Hematopoietic multipotent progenitor cell treated with erythropoietin and hydrocortisone succinate and interleukin-3 and kit ligand, for 8 days (in vitro differentiated cells): ENCODE data around the gene PCTP.

Experiments
- DNase-seq: peaks from one replicate; pipeline ENCODE4 v3.0.0-alpha.2; 2015

The PCTP gene

DNA sequence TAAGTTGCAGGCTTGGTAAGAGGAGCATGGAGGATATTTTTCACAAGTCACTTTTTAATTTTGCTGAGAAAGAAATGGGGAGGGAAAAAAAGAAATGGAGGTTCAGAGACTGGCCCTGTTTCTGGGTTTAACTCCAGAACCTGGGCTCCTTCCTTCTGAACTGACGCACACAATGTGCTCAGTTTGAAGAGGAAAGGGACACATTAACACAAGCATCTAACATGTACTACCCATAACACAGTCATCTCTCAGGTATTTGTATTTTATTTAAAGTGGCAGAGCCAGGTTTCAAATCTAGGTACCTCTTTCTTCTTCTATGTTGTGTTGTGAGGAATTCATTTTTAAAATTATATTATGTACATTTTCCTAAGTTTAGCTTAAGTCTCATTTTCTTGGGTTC is 22.9 kb upstream of the PCTP start:
- no peak for DNase-seq

DNA sequence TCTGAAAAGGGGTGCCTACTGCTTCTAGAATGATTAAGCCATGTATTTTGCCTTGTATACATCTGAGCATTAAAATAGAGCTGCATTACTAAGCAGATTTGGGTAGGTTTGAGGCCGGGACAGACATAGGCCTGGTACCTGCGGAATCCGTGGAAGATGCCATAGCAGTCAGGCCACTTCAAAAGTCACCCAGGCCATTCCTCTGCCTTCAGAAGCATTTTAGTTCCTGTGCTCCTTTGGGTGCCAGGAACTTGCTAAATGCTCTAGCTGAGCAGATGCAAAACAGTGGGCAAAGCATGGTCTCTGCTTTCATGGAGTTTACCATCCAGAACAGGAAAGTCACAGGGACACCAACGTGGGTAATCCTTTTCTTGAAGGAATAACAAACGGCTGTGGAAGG is 22.5 kb upstream of the PCTP start:
- no peak for DNase-seq

DNA sequence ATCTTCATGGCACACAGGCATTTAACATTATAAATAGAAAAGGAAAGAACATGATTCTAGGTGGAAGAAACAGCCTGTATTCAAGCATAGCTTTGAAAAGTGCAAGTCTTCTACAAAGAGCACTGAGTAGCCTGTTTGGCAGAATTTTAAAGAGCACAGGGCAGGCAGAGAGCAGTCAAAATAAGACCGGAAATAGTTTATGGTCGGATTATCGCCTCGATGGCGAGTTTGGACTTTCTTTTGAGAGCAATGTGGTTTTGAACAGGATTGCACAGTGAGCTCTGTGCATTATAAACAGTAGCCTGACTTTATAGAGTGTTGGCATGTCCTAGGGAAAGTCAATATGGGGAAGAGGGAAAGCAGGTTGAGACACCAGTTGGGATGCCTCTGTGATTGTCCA is 22.0 kb upstream of the PCTP start:
- no peak for DNase-seq

DNA sequence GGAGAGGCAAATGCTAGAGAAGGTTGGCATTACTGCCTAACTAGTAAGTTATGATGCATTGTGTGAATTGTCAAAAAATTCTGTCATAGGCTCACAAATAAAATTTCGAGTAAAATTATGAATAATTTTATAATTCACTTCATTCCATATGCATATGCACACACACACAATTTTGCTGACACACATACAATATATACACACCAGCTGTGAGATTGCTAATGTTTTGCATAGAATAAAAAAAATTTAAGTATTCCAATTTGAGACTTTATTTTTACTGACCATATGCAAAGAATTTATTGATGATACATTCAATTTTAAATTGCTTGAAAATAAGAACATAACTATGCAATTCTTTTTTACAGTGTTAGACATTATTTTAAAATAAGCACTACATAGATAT is 21.4 kb upstream of the PCTP start:
- no peak for DNase-seq

DNA sequence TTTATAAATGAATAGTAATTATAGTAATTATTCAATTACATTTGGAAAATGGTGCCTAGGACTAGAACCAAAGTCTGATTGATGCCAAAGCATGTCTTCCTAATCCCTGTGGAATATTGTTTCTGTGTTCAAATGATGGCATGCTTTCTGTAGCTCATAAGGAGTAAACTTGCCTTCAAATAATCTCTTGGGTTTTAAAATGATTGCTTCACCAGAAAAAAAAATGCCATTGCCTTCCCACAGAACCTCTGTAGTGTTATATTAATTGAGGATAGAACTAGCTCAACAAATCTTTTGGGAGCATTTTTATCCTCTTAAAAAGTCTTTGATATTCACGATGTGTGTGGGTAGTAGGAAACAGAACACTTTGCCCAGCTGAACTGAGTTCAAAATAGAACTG is 20.5 kb upstream of the PCTP start:
- DNase-seq, result no peak

DNA sequence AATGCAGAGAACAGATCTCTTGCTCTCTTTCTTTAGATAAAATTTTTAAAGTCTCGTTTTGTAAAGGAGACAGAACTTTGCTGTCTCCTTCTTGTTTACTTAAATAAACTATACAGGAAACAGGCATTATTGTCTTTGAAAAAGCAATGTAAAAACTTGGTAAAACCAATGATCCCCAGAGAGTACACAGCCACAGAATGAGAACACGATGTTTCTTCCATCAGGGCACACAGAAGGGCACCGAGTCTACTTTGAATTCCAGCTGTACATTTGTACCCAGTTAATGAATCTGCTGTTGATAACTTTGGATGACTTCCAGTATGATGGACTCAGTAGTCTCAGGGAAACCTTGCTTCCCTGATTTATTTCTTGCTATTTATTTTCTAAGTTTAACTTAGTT is 20.0 kb upstream of the PCTP start:
- DNase-seq, result no peak

DNA sequence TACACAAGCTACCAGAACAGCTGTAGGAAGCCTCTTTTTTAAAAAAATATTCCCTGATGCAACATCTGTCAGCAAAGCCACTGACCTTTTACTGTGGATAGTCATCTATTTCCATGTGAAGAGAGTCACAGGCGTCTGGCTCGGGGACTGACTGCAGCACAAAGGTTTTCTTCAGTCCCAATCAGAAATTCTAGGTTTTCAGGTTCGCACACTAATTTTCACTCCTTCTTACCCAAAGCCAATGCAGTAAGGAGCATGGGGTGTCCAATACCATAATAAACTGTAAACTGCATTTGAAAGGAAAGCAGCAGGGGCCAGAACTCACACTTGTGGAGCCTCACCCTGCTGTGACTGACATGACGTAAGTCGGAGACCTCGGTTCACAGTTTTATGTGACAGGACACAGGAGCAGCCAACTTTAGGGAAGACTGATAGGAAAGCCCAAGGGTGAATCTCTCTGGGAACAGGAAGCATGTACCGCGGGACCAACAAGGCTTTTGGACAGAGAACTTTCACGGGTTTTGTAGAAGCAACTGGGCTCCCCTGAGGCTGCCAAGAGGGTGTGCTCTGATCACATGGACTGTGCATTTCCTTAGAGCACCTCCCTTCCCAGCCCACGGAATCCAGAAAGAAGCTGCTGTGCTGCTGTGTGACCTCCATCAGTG is 19.1 kb upstream of the PCTP start:
- no peak for DNase-seq

DNA sequence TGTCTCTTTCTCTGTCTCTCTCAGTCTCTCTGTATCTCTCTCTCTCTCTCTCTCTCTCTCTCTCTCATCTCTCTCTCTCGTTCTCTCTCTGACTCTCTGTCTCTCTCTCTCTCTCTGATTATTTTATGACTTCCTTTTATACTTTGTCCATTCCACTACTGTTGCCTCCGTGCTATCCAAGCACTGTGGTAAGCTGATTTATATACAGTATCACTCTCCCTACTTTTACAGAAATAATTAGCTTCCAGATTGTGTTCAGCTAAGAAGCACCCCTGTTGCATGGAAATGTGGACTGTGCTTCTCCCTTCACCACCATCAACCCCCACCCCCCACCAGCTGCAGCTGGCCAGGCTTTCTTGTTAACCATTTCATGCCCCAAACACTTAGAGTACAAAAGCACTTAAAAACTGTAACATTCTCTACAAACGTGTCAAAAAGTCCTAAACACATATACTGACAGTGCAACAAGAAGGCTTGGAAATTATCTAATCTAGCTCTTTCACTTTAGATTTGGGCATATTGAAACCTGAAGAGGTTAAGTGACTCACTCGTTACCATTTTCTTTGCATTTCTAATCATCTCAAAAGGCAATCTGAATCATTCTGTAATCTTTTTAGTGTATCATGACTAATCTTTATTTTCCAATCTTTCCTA is 16.6 kb upstream of the PCTP start:
- no peak for DNase-seq

DNA sequence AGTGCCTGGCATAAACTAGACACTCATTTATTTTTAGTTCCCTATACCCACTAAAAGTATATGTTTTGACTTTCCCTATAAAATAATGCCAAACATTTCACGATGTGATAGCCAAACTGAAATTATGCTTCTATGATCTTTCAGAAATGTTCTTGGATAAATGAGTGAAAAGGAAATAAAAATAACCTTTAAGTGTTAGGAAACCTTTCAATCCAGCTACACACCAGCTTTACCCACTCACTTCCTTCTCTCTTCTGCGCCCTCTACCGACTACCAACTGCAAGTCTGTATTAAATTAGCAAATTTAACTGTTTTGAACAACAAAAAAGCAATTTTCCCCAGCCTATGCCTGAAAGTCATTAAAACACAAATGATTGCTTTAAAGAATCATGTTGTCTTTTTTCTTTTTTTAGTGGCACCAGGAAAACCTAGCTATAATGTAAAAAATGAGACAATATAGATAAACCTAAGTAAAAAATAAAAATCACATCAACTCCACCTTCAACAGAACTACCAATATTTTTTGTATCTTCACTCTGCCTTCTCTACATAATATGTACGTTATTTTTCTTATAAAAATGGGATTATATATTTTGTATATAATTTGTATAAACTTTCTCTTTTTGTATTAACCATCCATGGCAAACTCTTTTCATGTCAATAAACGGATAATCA is 15.0 kb upstream of the PCTP start:
- DNase-seq, result peak; percentile 69

DNA sequence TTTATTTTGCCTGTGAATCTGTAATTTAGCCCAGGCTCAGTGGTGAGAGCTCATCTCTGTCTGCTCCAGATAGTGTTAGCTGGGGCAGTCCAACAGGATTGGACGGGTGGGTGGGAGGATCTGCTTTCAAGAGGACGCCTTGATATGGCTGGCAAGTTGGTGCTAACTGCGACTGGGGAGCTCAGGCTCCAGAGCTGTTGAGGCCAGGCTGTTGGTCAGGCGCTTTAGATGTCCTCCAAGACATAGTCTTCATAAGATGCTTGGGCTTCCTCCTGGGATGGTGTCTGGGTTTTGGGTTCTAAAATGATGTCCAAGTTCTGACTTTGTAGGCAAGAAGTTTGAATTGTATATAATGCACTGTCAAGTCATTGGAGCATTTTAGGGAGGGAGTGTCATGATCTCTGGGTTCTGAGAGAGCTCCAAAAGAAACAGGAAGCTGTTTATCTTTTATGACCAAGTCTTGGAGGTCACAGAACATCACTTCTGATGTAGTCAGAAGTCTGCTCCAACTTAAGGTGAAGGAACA is 12.8 kb upstream of the PCTP start:
- DNase-seq, result peak; percentile 55

DNA sequence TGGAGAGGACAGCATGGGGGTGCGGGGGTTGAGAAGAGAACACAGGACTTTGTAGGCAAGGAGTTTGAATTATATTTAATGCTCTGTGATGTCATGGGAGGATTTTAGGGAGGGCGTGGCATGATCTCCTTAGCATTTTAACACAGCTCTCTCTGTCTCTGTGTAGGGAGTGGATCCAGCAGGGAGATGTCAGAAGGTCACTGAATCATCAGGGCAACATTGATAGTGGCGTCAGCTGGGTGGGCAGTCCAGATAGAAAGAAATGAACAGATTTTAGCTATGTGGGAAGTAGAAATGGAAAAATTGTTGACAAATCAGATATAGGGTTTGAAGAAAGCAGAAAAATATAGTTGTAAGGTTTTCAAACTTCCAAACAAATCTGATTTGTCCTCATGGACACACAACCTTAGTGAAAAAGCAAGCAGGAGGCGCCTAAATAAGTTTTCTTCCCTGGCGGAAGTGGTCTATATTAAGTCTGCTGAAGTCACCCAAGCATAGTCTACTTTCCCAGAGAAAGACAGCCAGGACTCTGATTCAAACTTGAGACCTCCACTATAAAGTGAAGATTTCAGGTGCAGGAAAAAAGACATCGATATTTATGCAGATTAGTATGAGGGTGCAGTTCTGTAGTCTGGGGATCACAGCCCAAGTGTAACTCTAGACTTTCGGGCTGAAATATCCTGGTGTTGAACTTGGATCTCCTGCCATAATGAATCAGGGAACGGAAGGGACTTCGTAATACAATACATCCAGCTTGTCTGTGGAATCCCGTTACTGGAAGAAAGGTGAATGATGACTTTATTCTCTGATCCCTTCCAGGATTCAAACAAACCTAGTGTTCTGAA is 10.1 kb upstream of the PCTP start:
- DNase-seq, result no peak

DNA sequence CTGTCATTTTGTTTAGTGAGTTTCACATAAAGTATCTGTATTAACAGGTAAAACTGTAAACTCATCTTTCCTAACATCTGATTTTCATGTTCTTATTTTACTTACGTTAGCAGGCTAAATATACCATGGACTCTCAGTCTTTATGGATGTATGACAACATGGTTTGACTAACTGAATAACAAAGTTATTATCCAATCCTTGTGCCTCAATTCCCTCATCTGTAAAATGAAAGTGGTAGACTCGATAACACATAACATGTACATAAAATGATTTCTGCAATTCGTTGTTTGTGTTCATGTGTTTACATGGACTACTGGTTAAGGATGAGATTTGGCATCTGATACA is 9.5 kb upstream of the PCTP start:
- no peak for DNase-seq

DNA sequence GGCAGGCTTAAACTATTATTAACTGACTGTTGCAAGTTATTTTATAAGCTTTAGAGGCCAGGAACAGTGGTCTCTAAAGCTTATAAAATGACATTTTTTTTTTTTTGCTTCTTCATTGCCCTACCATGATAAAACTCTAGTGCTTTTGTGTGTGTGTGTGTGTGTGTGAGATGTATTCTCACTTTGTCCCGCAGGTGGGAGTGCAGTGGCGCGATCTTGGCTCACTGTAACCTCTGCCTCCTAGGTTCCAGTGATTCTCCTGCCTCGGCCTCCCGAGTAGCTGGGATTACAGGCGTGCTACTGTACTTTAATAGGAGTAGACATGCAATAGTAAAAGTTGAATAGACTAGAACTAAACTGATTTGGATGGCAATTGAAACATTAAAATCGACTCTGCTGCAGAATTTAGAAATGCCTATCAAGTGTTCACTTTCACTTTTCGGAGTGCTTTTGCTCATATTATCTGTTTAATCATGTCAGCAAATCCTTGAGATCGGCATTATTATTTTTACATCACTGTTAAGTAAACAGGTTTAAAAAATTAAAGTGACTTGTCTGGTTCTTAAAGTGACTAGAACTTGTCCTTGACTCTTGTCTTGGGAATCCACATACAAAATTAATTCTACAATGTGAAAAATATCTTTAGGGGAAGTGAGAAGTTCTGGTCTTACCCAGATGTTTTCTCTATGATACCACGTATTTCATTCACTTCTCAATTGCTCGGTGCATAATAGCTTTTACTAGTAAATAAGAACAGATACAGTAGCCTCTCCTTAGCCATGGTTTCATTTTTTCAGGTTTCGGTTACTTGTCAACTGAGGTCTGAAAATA is 8.4 kb upstream of the PCTP start:
- no peak for DNase-seq

DNA sequence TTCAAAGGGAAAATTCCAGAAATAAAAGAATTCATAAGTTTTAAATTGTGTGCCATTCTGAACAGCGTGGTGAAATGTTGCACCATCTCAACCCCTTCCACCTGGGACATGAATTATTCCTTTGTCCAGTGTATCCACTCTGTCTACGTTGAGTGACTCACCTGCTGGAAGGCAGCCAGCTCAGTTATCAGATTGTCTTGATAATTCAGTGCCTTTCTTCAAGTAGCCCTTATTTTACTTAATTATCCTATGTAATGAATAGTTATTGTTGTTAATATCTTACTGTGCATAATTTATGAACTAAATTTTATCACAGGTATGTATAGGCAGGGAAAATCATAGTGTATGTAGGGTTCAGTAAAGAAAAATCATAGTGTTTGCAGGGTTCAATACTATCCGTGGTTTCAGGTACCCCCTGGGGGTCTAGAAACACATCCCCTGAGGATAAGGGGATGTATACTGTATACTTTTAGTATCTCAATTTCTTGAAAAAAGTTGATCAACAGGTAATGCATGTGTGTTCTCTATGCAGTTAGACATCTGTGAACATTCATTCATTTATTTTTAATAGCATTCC is 7.7 kb upstream of the PCTP start:
- DNase-seq, result no peak

DNA sequence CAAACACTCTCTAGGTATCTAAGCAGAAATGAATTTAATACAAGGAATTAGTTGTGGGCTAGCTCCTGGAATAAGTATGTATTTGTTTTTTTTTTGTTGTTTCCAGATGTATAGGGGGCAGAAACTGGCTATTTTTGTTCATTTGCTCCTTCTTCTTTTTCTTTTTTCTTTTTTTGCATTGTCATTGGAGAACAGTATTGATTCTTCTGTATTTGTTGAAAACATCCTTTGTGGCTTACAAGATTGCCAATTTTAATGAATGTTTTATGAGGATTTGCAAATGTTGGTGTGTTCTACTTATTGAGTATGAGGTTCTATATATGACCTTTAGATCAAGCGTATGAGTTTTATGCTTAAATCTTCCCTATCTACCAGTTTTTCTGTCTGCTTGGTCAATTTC is 5.6 kb upstream of the PCTP start:
- DNase-seq, result no peak

DNA sequence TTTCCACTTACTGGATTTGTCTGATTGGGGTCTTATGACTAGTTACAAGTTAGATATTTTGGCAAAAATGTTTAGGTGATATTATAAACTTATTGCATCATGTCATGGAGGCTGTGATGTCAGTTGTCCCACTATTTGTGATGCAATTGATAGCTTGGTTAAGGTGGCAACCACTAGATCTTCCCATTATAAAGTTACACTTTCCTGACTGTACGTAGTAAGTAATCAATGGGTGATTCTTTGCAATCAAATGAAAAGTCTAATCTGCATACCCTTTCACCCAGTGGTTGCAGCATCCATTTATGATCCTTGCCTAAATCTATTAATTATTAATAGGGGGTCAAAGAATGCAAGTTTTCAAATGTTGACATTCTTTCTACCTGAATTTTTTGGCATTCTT is 4.4 kb upstream of the PCTP start:
- DNase-seq, result no peak

DNA sequence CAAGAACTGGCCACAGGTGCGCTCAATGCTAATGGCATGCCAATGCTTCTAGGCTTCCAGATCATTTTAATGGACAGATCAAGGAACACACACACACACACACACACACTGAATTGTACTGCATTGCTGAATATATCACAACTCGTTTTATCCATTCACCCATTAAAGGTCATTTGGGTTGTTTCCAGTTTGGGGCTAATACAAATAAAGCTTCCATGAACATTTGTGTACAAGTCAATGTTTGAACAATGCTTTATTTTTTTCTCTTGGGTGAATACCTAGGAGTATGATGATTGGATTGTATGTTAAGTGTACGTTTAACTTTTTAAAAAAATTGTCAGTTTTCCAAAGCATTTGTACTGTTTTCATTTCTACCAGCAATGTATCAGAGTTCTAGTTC is 3.6 kb upstream of the PCTP start:
- DNase-seq, result no peak

DNA sequence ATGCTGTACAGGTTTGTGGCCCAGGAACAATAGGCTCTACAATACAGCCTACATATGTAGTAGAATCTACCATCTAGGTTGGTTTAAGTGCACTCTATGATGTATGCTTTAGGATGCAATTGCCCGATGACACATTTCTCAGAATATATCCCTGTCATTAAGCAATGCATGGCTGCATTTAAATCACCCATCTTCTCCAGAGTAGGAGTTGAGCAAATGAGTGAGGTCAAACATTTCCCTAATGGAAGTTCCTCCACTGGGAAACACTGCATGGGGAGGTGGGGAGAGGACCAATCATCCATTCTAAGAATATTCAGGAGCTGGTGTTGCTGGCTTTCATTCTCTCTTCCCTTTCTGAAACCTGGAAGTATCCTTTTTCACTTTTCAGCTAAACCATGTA is 2.0 kb upstream of the PCTP start:
- DNase-seq, result no peak

DNA sequence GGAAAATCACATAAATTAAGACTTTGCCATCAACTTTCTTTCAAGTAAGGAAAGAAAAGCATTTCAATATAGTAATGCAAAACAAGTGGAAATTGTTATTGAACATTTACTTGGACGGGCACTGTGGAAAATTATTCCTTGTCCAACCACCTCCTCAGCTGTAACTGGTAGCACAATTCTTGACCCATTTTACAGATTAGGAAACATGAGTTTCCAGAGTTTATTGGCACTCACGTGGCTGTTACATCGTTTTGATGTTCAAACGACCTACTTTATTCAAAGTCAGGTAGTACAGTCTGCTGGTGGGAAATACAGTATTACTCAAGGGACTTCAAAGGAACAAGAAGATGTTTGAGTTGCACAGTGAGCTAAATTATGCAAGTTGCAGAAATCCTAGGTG is 866 bp upstream of the PCTP start:
- DNase-seq, result no peak

DNA sequence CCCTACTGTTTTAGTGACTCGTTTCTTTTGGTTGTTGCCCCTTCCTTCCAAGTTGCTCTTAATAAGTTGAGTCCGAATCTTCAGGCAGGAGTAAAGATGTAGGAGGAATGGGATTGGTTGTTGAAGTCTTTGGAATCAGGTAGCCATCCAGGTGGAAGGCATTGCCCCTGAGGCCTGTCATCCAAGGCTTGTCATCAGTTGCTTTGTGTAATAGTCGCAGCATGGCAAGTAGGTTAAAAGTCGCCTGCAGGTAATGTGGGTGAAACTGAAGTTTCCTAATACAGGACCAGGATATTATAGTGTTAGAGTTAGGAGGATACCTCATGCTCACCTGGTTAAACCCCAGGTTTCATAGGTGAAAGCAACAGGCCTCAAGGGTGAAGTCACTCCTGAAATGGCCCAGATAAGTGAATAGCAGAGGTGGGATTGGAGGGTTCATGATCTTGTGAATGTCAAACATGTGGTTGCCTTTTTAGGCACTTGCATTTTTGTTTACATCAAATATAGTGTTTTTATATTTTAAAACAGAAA is 934 bp downstream of the PCTP start:
- DNase-seq, result no peak

DNA sequence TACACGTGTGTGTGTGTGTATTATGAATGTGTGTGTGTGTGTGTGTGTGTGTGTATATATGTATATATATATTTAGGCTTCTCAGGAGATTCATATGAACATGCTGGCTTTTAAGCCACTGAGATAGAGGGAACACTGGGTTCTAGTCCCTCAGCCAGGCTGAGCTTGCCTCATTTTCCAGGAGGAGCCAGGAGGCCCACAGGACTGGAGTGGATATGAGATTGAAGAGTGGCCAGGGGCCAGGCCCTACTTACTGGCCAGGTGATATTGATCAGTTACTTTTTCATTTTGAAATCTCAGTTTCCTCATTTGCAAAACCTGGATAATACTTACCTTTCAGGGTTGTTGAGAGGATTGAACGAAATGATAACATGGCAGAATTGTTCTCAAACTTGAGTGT is 5.8 kb downstream of the PCTP start:
- no peak for DNase-seq

DNA sequence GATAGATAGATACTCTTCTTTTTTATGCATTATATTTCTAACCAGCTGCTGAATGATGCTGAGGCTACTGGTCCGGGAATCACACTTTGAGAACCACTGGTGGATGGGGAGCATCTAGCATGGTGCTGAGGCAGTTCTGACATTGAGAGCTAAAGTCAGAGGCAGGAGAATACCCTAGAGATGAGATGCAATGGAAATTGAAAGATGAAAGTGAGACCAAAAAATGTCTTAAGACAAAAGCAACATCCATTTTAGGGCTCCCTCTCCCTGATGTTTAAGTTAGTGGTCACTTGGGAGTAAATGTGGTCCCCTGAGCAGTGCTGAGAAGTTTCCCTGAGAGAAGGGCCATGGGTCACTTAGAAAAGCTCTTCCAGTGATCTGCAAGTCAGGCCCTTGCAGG is 6.8 kb downstream of the PCTP start:
- DNase-seq, result no peak
